ENCODE measurements around the gene EEFSEC.

Gene EEFSEC

DNA sequence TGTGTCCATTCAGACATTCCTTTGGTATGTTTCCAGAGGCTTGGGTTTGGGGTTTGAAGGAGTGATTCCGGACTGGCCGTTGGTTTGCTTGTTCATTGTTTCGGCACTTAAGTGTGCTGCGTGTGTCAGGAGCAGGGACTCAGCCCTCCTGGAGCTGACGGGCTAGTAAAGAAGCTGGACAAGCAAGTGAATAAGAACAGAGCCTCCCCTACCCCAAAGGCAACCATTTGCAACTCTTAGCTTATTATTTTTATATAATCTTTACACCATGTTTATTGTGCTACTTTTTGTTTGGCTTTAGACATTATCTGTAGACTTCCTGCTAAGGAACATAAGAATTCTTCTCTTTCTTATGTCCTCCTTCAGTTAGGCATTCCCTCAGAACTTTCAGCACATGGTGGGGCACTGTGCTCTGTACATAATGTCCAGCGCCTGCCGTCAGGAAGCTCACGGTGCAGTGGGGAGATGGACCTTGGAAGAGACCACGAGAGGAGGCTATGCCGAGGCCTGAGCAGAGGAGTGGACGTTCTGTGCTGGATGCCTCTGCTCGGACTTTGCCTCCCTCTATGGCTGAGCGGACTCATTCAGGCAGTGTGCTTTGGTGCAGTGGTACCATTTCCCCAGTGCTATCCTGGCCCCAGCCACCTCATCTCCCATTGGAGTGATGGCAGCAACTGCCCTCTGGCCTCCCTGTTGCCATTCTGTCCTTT is 65.4 kb downstream of the EEFSEC start:
- DNase-seq, result no peak

DNA sequence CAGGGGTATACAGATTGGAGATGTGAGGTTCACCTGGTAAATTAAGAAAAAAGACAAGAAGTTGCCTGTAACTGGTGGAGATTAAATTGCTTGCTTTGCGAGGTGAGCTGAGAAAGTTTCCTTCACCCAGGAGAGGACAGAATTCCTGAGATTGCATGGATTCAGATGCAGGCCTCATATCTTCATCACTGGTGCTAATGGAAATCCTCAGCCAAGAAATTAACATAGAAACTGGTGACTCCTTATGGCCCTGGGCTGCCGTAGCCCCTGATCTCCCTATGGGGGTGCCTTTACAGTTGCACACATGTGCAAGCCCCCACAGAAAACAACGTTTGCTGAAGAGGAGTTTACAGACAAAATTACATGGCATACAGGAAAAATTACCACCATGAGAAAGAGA is 68.0 kb downstream of the EEFSEC start:
- DNase-seq, result no peak

DNA sequence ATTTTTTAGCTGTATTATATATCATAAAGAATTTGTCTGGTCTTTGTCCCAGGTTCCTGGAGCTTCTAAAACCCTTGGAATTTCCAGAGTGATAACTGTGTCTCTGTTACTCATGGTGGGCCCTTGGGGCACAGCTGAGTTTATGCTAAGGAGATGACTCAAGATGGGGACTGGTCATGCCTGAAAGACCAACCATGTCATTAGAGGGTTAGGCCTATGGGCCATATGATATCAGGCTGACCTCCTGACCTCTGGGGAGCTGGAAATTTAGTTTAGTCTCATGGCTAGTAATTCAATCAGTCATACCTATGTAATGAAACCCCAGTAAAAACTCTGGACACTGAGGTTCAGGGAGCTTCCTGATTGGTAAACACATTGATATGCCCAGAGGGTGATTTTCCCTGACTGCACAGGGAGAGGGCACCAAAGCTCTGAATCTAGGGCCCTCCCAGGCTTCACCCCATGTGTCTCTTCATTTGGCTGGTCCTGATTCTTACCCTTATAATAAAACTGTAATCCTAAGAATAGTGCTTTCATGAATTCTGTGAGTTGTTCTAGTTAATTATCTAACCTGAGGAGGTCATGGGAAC is 69.6 kb downstream of the EEFSEC start:
- peak; percentile 5 for DNase-seq

DNA sequence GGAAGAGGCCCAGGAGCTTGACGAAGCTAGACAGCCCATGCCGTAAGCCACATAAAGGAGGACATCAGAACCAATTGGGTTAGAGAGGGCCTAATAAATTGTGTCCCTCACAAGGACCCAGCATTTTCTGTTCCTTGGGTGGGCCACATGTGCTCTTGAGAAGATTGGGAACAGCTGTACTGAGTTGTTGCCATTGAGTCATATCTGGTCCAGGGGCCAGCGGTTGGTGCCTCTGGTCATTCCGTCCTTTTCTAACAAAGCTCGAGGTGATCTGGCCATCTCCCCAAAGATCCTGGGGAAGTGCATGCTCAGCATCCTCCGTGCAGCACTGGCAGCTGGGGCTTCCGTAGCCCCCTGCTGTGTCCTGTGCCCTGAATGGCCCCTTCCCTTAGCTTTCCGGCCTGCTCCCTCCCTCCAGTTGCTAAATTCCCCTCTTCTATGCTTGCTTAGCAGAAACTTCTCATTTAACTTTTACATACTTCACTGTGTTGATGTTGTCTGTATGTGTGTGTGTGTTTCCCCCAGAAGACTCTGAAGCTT is 73.0 kb downstream of the EEFSEC start:
- DNase-seq, result no peak

DNA sequence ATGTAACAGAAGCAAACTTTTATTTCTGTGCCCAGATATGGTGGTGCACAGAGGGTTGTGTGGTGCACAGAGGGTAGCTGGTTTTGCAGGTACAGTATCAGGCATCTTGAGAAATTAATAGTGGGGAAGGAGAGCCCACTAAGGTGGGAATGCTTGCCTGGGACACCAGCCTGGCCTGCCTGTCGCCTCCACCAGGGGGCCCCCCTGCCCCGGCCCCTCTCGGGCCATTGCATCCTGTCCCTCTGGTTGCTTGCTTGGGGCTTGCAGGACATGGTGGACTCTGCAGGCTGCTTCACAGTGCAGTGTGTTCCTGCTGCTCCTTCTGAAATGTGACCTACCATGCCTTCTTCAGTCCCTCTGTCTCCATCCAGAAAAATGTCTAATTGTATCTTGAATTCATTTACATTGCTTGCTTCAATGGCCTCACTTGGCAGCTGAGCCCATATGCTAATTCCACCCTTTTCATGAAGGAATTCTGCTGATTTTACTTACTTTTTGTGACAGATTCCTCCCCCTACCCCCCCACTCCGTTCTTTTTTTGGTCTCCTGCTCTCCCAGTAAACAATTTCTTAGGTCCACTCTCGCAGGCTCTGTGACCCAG is 73.6 kb downstream of the EEFSEC start:
- DNase-seq, result peak; percentile 35

DNA sequence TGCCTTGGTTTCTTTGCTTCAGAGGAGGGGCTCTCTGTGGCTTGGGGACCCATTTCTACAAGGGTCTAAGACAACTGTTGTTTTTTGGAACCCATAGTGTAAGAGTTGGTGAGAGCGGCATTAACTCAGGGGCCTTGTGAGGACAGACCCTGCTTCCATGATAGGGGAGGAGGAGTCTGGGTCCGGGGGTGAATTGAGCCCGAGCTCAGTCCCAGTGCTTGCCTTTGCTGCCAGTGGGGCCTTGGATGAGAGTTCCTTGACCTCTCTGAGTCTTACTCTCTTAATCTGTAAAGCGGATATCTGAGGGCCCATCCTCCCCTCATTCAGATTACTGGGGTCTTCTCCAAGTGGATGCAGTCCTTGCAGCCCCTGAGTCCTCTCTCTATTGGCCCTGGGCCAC is 74.2 kb downstream of the EEFSEC start:
- no peak for DNase-seq

DNA sequence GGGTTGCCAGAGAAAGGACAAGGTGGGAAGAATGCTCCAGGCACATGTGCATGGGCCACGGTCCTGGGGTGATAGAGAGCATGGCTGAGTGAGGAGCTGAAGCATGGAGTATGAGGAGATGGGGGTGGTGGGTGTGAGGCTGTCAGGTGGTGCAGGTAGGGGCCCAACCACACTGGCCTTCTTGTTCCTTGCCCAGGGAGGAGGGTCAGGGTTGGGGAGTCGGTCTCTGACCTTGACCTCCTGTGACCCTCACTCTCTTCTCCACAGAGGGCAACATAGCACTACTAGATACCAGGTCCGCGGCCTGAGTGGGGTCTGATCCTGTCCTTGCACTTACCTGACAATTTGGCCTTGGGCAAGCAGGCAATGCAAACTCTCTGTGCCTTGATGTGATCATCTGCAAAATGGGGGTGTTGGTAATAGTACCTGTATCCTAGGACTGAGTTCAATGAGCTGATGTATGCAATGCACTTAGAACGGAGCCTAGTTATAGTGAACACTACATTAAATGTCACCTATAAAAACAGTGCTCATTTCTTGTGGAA is 75.2 kb downstream of the EEFSEC start:
- DNase-seq, result no peak

DNA sequence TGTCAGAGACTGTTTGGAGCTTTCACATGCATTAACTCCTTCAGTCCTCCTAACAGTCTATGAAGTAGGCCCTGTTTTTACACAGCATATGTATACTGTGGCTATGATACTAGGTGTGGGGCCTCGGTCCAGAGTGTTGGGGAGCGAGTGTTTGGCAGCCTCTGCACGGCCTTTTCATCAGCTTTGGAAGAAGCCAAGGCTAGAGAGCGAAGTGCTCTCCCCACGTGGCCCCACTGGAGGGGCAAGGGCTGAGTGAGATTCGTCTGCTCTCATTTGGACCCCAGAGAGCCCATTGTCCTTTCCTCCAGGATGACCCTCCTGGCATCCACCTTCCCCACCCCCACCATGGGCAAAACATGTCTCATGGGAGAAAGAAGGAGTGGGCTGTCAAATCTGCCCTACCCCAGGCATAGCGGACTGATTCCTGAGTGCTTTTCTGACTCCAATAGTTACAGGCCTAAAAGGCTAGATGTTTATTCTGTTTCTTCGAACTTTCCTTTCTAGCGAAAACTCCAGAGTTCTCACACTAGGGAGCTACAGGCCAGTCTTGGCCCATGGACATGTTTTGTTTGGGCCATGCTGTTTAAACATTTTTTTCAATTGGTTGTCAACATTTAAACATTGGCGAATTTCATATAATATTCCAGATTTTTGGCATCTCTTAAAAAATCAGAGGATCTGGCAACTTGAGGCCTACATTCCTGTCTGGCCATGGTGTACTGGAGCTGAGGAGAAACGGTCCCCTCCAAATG is 76.0 kb downstream of the EEFSEC start:
- no peak for DNase-seq

DNA sequence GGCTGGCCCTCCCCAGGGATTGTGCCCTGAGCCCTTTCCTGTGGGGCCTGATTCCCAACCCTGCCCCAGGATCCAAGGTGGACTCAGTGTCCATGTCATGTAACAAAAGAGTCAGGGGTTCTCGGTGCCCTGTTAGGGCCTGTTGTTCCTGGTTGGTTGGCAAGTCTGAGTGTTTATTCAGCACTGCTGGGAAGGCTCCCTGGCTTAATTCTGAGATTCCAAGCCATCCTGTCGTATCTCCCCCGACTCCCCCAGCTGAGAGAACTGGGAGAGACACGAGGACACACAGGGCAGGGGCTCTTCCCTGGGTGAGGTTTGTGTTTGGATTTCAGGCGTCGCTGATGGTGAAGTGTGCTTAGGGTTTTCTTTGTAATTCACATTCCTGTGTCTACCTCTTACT is 78.3 kb downstream of the EEFSEC start:
- DNase-seq, result no peak

DNA sequence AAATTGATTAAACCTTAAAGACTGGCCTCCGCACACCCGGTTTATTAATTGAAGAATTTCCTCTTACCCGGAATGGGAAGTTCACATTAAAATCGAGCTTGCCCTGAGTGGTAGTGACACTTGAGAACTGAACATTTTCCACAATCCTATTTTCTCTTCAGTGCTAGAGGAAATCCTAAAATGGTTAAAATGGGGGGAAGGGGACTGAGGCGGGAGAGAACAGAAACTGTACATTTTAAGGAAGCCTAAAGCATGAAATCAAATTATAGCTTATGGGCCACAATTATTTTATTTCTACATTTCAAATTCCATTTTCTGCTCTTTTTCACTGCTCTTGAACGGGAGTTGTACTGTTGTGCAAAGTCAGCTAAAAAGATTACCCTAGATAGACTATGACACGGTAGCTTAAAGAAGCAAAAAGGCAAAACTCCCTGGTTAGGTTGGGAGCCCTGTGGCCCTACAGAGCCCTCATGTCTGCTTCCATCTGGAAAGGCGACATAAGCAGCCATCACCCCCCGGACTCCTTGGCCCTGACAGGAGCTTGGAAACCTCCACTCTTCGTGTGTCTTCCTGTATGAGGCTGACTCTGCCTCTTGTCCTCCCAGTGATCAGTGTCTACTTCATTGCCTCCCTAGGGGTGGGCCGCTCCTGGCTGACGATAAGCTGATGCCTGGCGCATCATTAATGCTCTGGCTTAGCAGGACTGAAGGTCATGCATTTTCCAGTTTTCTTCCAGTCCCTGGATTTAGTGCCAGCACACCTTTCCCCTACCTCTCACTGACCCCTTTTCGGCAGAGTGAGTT is 79.3 kb downstream of the EEFSEC start:
- no peak for DNase-seq

DNA sequence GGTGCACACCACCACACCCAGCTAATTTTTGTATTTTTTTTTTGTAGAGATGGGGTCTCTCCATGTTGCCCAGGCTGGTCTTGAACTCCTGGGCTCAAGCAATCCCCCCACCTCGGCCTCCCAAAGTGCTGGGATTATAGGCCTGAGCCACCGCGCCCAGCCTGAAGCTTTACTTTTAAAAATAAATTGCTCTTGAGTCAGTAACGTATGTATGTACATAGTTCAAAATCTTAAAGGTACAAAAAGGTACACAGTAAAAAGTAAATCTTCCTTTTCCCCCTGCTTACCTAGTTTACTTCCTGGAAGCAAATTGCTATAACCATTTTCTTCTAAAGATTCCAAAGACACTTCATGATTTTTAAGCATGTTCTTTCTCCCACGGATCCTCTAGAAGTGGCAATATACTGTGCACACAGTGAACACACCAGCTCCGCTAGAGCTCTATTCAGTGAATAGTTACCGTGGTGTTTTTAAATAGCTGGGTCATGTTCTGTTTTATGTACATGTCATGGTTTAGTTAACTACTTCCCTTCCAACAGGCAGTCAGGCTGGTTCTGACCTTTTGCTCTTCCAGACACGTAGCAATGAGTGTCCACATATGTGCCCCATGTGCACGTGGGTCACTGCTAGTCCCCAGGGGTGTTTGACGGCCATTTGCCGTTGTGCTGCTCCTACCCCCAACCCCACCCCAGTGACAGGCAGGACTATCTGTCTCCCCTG is 82.1 kb downstream of the EEFSEC start:
- no peak for DNase-seq

DNA sequence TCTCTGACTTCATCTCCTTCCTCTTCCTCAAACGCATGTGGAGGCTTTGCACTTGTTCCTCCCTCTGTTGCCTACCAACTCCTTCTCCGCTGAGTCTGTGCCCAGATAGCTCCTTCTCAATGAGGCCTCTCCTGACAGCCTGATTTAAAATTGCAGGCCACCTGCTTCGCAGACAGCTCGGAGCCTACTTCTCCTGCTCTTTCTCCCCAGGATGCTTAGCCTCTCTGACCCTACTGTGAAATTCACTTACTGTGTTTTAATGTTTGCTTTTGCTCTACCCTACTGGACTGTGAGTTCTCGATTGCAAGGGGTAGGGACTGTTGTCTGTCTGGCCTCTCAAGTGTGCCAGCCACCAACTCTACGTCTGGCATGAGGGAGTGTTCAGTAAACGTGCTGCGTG is 83.4 kb downstream of the EEFSEC start:
- no peak for DNase-seq

DNA sequence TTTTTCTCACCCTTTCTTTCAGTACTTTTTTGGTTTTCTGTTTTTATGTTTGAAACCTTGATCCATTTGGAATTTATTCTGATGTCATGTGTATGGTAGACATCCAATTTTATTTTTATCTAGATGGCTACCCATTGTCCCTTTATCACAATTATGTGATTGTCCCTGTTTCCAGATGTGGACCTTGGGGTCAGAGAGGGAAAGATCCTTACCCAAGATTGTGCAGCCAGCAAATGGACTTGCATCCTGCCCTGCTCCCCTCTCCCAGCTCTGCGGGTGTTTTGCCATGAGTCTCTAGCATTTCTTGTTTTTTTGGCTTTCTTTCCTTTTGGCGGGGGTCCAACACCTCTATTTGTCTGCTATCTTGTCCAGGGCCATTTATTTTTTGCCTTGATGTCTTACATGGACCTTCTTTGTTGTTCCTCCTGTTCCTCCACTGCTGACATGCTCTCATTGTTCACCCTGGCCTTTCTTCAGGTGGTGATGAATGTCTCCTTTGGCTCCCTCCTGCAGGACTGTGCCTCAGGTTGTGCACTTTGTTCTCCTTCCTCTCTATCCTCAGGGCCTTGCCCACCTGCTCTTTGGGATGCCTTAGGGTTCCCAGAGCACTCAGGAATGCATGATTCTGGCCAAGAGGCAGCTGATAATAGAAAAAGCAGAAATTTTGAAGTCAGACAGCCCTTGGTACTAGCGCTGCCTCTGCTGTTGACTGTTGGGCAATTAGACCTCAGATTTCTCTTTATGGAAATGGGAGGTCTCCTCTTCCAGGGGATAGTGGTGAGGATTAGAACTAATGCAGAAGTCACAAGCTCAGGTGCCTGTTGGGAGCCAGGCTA is 84.3 kb downstream of the EEFSEC start:
- no peak for DNase-seq

DNA sequence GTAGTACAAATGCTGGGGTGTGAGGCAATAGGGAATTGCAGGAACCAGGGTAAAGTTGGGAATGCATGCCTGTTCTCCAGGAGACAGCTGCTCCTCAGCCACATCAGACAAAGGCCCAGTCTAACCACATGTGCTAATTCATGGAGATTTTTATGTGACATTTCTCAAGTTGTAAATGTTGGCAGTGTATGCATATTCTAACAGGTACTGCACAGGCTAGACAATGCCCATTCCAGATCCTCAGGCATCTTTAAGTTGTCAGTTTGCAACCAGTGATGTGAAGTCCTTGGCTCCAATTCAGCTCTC is 84.9 kb downstream of the EEFSEC start:
- DNase-seq, result no peak

DNA sequence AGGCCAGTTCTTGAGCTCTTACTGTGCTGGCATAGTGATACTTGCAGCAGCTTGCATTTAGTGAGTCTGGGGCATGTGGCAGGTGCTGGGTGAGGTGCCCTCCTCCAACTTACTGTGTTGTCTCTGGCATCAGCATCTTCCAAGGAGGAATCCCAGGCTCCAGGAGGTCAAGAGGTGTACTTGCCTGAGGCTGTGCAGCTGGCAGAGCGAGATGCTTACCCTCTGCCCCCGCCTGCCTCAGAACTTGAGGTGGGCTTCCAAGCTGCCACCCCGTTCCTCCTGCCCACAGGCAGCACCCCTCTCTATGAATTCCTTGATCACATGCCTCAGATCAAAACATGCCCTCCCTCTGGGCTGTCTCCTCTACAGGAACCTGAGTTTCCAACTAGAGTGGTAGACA is 86.0 kb downstream of the EEFSEC start:
- DNase-seq, result no peak

DNA sequence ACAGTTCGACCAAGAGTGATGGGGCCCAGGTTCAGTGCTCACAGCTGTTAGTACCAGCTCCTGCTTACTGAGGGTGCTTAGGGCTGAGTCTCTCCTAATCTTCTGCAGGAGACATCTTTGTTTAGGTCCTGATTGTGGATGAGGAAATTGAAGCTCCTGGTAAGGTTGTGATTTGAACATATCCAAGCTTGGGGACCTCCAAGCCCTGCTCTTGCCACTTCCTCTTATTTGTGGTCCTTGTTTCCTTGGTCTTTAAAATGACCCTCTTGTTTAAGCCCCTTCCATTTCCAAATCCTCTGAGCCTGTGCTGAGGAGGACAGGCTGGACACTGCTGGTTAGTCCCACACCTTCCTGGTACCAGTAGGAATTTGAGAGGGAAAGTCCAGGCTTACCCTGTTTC is 87.0 kb downstream of the EEFSEC start:
- DNase-seq, result no peak

DNA sequence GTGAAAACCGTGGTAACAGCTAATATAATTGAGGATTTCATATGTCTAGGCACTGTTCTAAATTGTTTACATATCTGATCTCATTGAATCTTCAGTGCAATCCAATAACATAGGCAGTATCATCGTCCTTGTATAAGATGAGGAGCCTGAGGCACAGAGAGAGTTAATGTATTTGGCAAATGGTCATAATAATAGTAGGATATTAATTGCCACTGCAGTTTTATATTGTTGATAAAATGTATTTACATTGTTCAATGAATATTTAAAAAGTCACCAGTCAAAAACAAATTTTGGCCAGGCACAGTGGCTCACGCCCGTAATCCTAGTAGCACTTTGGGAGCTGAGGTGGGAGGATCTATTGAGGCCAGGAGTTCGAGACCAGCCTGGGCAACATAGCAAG is 88.5 kb downstream of the EEFSEC start:
- no peak for DNase-seq

DNA sequence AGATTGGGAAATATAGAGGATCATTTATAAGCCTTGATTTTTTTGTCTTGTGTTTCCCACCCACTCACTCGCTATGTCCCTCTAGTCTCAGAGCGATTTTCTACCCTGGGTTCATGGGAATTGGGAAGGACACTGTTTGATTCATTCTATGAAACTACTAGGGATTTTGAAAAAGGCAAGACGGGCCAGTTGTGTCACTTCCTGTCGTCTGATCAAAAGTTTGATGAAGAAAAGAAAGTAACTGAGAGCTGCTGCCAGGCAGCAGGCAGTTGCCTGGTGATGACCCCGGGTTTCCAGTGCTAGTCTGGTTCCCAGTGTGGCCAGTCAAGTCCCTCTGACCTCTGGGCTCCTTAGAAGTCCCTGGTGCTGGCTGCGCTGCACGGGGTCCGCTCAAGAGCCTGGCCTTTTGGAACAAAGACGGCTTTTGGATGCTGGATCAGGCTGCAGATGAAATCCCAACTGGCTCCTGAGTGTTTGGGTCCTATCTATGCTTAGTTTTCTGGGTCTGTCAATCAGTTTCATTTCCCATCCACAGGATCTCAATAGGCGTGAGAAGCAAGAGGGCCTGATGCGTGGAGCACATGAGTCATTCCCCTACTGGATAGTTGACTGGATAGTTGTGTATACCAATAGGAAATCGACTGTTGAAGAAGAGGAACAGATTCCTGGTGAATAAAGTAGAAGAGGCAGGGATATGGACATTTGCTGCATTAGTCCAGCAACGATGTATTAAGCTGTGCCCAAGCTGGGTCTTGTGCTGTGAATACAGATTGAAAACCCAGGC is 89.7 kb downstream of the EEFSEC start:
- no peak for DNase-seq

DNA sequence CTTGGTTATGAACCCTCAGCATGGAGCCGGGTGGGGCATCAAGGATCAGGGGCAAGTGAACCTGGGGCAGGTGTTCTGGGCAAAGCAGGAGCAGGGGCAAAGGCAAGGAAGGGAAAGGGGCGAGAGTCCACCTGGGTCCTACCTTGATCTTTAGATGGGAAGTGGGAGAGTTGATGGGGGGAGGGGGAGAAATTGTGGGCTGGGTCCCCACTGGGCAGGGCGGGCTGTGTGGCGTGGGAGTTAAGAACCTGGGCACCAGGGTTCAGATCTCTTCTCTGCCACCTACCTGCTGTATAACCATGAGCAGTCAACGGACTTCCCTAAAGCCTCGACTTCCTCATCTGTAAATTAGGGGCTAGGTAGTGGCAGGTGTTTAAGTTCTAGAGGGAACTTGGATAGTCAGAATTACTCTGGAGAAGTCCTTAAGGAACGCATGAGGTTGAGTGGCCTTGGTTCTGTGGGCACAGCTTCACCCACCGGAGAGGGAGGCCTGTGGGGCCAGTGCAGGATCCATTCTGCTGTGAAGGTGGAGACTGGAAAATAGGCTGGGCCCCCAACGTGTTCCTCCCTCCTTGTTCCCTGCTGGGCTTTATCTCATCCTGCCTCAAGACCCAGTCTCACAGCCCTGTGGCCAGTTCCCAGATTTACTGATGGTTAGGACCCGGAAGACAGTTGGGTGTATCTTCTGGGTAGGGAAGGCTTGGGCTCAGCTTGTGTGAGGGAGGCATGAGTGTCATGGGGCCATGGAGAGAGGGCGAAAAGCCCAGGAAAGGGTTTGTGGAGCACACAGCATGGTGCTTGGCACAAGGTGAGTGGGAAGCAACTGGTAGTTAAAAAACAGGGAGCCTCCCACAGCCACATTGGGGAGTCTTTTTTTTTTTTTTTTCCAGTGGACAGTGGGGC is 90.6 kb downstream of the EEFSEC start:
- no peak for DNase-seq

All from hematopoietic multipotent progenitor cell treated with erythropoietin and hydrocortisone succinate and interleukin-3 and kit ligand, for 8 days (in vitro differentiated cells).